ENCODE data around the gene PCDHGA8. TPM values are rescaled to one million over a fixed set of nuclear protein-coding genes. Genes with fewer than 3 reads are reported as not detected.
"Not testable (repeated sequence)": the region's sequence is repeated elsewhere in the genome, so short reads cannot be mapped to it uniquely, and the experiment has no call there.

PCDHGA8 gene
- total RNA-seq, 3 donors from 2014 or later (not counting 1 experiment from before 2014, with no cell fraction given) = 0.07 to 0.28 (median 0.09) TPM

- Histone ChIP-seq H3K4me3 (ENCODE audit: low read length) (peak within 1 kb of the TSS; percentile 24), H3K27me3 (ENCODE audit: control insufficient read depth, insufficient read depth, low read length) (peaks cover 59% of the 10 kb centered on the region), H3K9me3 (ENCODE audit: control insufficient read depth, insufficient read depth, low read length) (peaks cover 37% of the 10 kb centered on the region)
- H3K36me3 Mint-ChIP-seq; H3K9me3 Mint-ChIP-seq; H3K4me1 ChIP-seq (ENCODE audit: control insufficient read depth, insufficient read depth, low read length); H3K27ac ChIP-seq (ENCODE audit: low read length); intact Hi-C loops (cut with micrococcal nuclease); H3K4me1 Mint-ChIP-seq; H3K27ac Mint-ChIP-seq; H3K36me3 ChIP-seq (ENCODE audit: control insufficient read depth, insufficient read depth, low read length): not testable (repeated sequence)
- peak; percentile 89 to 99 (median 98) for ATAC-seq
- Mint-ChIP-seq H3K27me3 (ENCODE audit: low read depth in 2 of 2) (peaks cover 46 to 63% of the 10 kb centered on the region in 2 donors), H3K4me3 (peak within 1 kb of the TSS; percentile 83)
- TF ChIP-seq, protein P1, sequence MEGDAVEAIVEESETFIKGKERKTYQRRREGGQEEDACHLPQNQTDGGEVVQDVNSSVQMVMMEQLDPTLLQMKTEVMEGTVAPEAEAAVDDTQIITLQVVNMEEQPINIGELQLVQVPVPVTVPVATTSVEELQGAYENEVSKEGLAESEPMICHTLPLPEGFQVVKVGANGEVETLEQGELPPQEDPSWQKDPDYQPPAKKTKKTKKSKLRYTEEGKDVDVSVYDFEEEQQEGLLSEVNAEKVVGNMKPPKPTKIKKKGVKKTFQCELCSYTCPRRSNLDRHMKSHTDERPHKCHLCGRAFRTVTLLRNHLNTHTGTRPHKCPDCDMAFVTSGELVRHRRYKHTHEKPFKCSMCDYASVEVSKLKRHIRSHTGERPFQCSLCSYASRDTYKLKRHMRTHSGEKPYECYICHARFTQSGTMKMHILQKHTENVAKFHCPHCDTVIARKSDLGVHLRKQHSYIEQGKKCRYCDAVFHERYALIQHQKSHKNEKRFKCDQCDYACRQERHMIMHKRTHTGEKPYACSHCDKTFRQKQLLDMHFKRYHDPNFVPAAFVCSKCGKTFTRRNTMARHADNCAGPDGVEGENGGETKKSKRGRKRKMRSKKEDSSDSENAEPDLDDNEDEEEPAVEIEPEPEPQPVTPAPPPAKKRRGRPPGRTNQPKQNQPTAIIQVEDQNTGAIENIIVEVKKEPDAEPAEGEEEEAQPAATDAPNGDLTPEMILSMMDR (IDR thresholded peaks at IDR 0.05) = peak; percentile 46
- 11% methylated on average over 17 of the region's 43 CpGs for WGBS (ENCODE audit: insufficient coverage)
- peak; percentile 37 to 39 for DNase-seq
Observed at GRCh38 chr5:141397756-141398551, 5.5 kb downstream of the PCDHGA8 start, which contains the start of gene PCDHGB5. PCDHGB5 (plus strand) TSS chr5:141397947; CDS start chr5:141398128, 181 bp downstream.

DNA sequence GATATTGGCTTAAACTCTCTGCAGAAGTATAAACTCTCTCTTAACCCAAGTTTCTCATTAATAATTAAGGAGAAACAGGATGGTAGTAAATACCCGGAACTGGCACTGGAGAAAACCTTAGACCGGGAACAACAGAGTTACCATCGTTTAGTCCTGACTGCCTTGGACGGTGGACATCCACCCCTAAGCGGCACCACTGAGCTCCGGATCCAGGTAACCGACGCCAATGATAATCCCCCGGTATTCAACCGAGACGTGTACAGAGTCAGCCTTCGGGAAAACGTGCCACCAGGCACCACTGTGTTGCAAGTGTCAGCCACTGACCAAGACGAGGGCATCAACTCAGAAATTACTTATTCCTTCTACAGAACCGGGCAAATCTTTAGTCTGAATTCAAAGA lies 6.2 kb downstream of the PCDHGA8 start:
- Mint-ChIP-seq H3K9me3 (peaks cover 0 to 5% of the 10 kb centered on the region in 2 donors), H3K27me3 (ENCODE audit: low read depth in 2 of 2) (peaks cover 46 to 61% of the 10 kb centered on the region in 2 donors), H3K4me1 (peaks cover 5 to 11% of the 10 kb centered on the region in 2 donors), H3K27ac (no peak overlapping the region), H3K36me3 (no peaks in the 10 kb centered on the region), H3K4me3 (peak overlapping the region; percentile 37)
- 37% methylated on average over 14 of the region's 15 CpGs for WGBS (ENCODE audit: insufficient coverage)
- TF ChIP-seq, protein P1 (IDR thresholded peaks at IDR 0.05) = no peak
- ATAC-seq = no peak
- Histone ChIP-seq H3K4me3 (ENCODE audit: low read length) (no peak overlapping the region), H3K27me3 (ENCODE audit: control insufficient read depth, insufficient read depth, low read length) (peaks cover 60% of the 10 kb centered on the region), H3K27ac (ENCODE audit: low read length) (no peak overlapping the region), H3K4me1 (ENCODE audit: control insufficient read depth, insufficient read depth, low read length) (peaks cover 5% of the 10 kb centered on the region), H3K36me3 (ENCODE audit: control insufficient read depth, insufficient read depth, low read length) (no peaks in the 10 kb centered on the region), H3K9me3 (ENCODE audit: control insufficient read depth, insufficient read depth, low read length) (peaks cover 35% of the 10 kb centered on the region)
- intact Hi-C loops (cut with micrococcal nuclease) = no loop called here
- DNase-seq = no peak

DNA sequence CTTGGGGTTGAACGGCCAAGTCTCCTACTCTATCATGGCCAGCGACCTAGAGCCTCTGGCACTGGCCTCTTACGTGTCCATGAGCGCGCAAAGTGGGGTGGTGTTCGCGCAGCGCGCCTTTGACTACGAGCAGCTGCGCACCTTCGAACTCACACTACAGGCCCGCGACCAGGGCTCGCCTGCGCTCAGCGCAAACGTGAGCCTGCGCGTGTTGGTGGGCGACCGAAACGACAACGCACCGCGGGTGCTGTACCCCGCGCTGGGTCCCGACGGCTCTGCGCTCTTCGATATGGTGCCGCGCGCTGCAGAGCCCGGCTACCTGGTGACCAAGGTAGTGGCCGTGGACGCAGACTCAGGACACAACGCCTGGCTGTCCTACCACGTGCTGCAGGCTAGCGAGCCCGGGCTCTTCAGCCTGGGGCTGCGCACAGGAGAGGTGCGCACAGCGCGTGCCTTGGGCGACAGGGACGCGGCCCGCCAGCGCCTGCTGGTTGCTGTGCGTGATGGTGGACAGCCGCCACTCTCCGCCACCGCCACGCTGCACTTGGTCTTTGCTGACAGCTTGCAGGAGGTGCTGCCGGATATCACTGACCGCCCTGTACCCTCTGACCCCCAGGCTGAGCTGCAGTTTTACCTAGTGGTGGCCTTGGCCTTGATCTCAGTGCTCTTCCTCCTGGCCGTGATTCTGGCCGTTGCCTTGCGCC lies 7.3 kb downstream of the PCDHGA8 start:
- ATAC-seq (no peak), DNase-seq (no peak)
- H3K27me3 Mint-ChIP-seq (ENCODE audit: low read depth in 2 of 2) = peaks cover 46 to 60% of the 10 kb centered on the region in 2 donors
- H3K4me1 Mint-ChIP-seq = peaks cover 5 to 11% of the 10 kb centered on the region in 2 donors
- peaks cover 0 to 2% of the 10 kb centered on the region in 2 donors for H3K9me3 Mint-ChIP-seq
- H3K4me3 ChIP-seq (ENCODE audit: low read length) = no peak overlapping the region
- intact Hi-C loops (cut with micrococcal nuclease) = no loop called here
- no peak overlapping the region for H3K27ac Mint-ChIP-seq
- TF ChIP-seq, protein P1 (IDR thresholded peaks at IDR 0.05) = no peak
- no peaks in the 10 kb centered on the region for H3K36me3 Mint-ChIP-seq
- WGBS (ENCODE audit: insufficient coverage) = 42% methylated on average over 61 of the region's 61 CpGs
- no peaks in the 10 kb centered on the region for H3K36me3 ChIP-seq (ENCODE audit: control insufficient read depth, insufficient read depth, low read length)
- peaks cover 5% of the 10 kb centered on the region for H3K4me1 ChIP-seq (ENCODE audit: control insufficient read depth, insufficient read depth, low read length)
- peaks cover 28% of the 10 kb centered on the region for H3K9me3 ChIP-seq (ENCODE audit: control insufficient read depth, insufficient read depth, low read length)
- H3K27me3 ChIP-seq (ENCODE audit: control insufficient read depth, insufficient read depth, low read length) = peaks cover 60% of the 10 kb centered on the region
- no peak overlapping the region for H3K4me3 Mint-ChIP-seq
- H3K27ac ChIP-seq (ENCODE audit: low read length) = no peak overlapping the region
